SU-DHL-6 (cell line): ENCODE measurements around the gene ZBTB12.

Source experiments
- CTCF ChIP-seq: fragments of 200-600 bp; sonication (generic); IDR thresholded peaks from one replicate; pipeline ENCODE4 v1.5.1; 2017; ENCODE audit warnings: antibody characterized with exemption, mild to moderate bottlenecking, low read length, moderate library complexity; ENCODE audit not compliant: insufficient read depth, poor library complexity, severe bottlenecking
- EZH2phosphoT487 ChIP-seq: fragments of 200-600 bp; sonication (generic), shearing (Covaris generic); conservative IDR thresholded peaks from 2 replicates; pipeline ENCODE4 v1.6.1; 2018; ENCODE audit warnings: mild to moderate bottlenecking, antibody characterized with exemption, low read length, moderate library complexity, mixed read lengths

- TF ChIP-seq CTCF (no peak), EZH2phosphoT487 (no peak)
Measured at GRCh38 chr6:31943742-31944141, 41.9 kb upstream of the ZBTB12 start.
